ENCODE results near the gene TUBB8. TPM values are rescaled to one million over a fixed set of nuclear protein-coding genes. Genes with fewer than 3 reads are reported as not detected.

Gene TUBB8
- total and polyA plus RNA-seq, 9 of the 15 experiments (the other 6 are each of a cell fraction or from before 2014, with no cell fraction given) = 0.07 TPM; not detected in 8

GRCh38 chr10:88253-88652, 39.2 kb upstream of the TUBB8 start (continued):
- TF ChIP-seq MGA (IDR thresholded peaks at IDR 0.05) (peak; percentile 42), ETV6 (IDR thresholded peaks at IDR 0.05; ENCODE audit: borderline replicate concordance in 1 of 2, low read depth in 2 of 2, low read length in 1 of 2) (no peak), ETV6 (CRISPR knock-in tag; IDR thresholded peaks at IDR 0.05; ENCODE audit: borderline replicate concordance) (no peak), NUFIP1 (IDR thresholded peaks at IDR 0.05; ENCODE audit: partially characterized antibody) (no peak), BHLHE40 (IDR thresholded peaks at IDR 0.05; ENCODE audit: low read length) (peak; percentile 77)
